PC-3 (cell line): ENCODE data around the gene LMBRD2. TPM values are rescaled to one million over a fixed set of nuclear protein-coding genes. Genes with fewer than 3 reads are reported as not detected.

Experiments
- ATAC-seq: fragments of 200-7000 bp; cut with Tn5 transposase; 2 replicates; pipeline ENCODE4 v1.9.1; 2020; ENCODE audit warnings: mild to moderate bottlenecking, moderate library complexity
- BruUV-seq: library from RNA; stranded (reverse); fragments of 400-500 nt; replicated peaks from 2 replicates; lab custom pipeline; 2021; lab: Mats Ljungman, UMichigan
- CTCF ChIA-PET: fragments of 300-600 bp; sonication (Branson Sonifier 250); formaldehyde crosslinking; loops from one replicate; lab custom pipeline; 2022; ENCODE audit warnings: antibody characterized with exemption; lab: Charles Lee
- POLR2A ChIA-PET: fragments of 300-600 bp; sonication (Branson Sonifier 250); formaldehyde crosslinking; loops from one replicate; lab custom pipeline; 2022; ENCODE audit warnings: antibody characterized with exemption; ENCODE audit not compliant: unreplicated experiment; lab: Charles Lee
- DNase-seq: peaks from one replicate; pipeline ENCODE4 v3.0.0-alpha.2; 2015
- H2AFZ ChIP-seq: fragments of 300-600 bp; sonication (generic); 2 replicates; pipeline ENCODE4 v1.6.0; 2016; ENCODE audit warnings: antibody characterized with exemption, low read length
- H3F3A ChIP-seq: fragments of 300-600 bp; sonication (generic); one replicate; pipeline ENCODE4 v1.6.0; 2017; ENCODE audit warnings: antibody characterized with exemption, low read length, control low read depth, mild to moderate bottlenecking; ENCODE audit not compliant: unreplicated experiment
- H3K27ac ChIP-seq: fragments of 300-600 bp; sonication (generic); 2 replicates; pipeline ENCODE4 v1.5.1; 2016; ENCODE audit warnings: mild to moderate bottlenecking, low read length
- H3K27me3 ChIP-seq: fragments of 300-600 bp; sonication (generic); 2 replicates; pipeline ENCODE4 v1.6.1; 2016; ENCODE audit warnings: low read length, mixed read lengths
- H3K36me3 ChIP-seq: fragments of 300-600 bp; sonication (generic); 2 replicates; pipeline ENCODE4 v1.6.1; 2016; ENCODE audit warnings: low read depth, mixed run types, low read length, mixed read lengths
- H3K4me1 ChIP-seq: fragments of 300-600 bp; sonication (generic); 2 replicates; pipeline ENCODE4 v1.5.1; 2016; ENCODE audit warnings: low read length; ENCODE audit not compliant: insufficient read depth
- H3K4me2 ChIP-seq: fragments of 300-600 bp; sonication (generic); 2 replicates; pipeline ENCODE4 v1.6.0; 2016; ENCODE audit warnings: low read length
- H3K4me3 ChIP-seq: fragments of 300-600 bp; sonication (generic); 2 replicates; pipeline ENCODE4 v1.5.1; 2016; ENCODE audit warnings: mild to moderate bottlenecking, low read length, mixed read lengths
- H3K79me2 ChIP-seq: fragments of 300-600 bp; sonication (generic); 2 replicates; pipeline ENCODE4 v1.6.1; 2017; ENCODE audit warnings: low read length, mixed read lengths
- H3K9ac ChIP-seq: fragments of 300-600 bp; sonication (generic); 2 replicates; pipeline ENCODE4 v1.6.0; 2016; ENCODE audit warnings: mild to moderate bottlenecking, low read length
- H3K9me2 ChIP-seq: fragments of 300-600 bp; sonication (generic); replicated peaks from 2 replicates; pipeline ENCODE4 v1.6.1; 2016; ENCODE audit warnings: mixed run types, low read length, mixed read lengths
- H3K9me3 ChIP-seq: fragments of 300-600 bp; sonication (generic); 2 replicates; pipeline ENCODE4 v1.6.1; 2016; ENCODE audit warnings: low read length, mixed read lengths
- H4K20me1 ChIP-seq: fragments of 300-600 bp; sonication (generic); 2 replicates; pipeline ENCODE4 v1.6.1; 2016; ENCODE audit warnings: low read length, mixed read lengths
- EZH2 ChIP-seq: fragments of 300-600 bp; sonication (generic); IDR thresholded peaks from one replicate; pipeline ENCODE4 v1.6.1; 2017; ENCODE audit warnings: antibody characterized with exemption, mild to moderate bottlenecking, low read length; ENCODE audit not compliant: unreplicated experiment
- EZH2phosphoT487 ChIP-seq: fragments of 300-600 bp; sonication (generic); IDR thresholded peaks from 2 replicates; pipeline ENCODE4 v1.6.1; 2018; ENCODE audit warnings: mild to moderate bottlenecking, antibody characterized with exemption, low read length, borderline replicate concordance
- intact Hi-C: fragments of 100-400 bp; cut with micrococcal nuclease; formaldehyde crosslinking; loops from 2 replicates; pipeline ENCODE4 v1.9.0; 2023
- total RNA-seq: library from RNA; depleted of rRNA; stranded (reverse); fragments of >200 nt; gene quantifications from 2 replicates; pipeline ENCODE4 v1.2.3, GENCODE V29; 2014
- TF ChIP-seq, protein P1 (sequence below): fragments of 300-600 bp; sonication (generic); conservative IDR thresholded peaks from 2 replicates; pipeline ENCODE4 v1.5.1; 2017; ENCODE audit warnings: antibody characterized with exemption, low read depth, mild to moderate bottlenecking, low read length

The LMBRD2 gene
- total RNA-seq, 1 experiment from 2014 or later = 9.1 TPM

DNA sequence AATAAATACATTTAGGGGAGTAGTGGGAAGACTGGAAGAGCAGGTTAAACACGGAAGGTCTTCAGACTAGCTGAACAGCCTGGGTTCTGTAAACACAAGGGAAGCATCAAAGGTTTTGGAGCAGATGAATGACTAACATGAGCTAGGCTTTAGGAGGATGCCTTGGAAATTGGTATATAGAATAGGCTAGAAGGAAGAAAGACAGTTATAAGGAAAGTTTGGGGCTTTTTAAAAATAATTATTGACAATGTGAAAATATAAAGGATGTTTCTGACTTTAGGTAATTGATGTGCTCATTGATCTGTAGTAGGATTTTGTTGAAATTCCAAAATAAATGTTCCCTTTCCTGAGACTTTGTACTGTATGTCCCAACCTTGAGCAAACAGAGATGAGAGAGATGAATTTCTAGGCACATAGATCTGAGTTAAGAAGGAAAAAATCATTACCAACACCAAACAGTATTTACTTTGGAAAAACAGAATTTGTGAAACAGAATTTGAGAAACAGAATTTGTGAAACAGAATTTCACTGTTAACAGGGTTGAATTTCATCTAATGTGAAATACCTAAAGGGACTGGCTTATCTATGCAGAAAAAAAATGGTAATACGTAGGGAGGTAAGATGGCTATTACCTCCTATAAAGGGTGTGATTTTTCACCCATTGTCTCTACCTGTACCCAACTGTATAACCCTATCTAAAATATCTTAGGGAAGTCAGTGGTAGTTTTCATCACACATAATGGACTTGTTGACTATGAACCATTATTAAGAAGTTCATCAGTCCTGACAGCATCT is 29.1 kb upstream of the LMBRD2 start:
- H3K4me1 ChIP-seq = no peaks in the 10 kb centered on the region
- no peak for DNase-seq
- no peak for ATAC-seq
- no peak overlapping the region for H2AFZ ChIP-seq
- H3F3A ChIP-seq = no peaks in the 10 kb centered on the region
- intact Hi-C loops = no loop called here
- CTCF ChIA-PET = no interaction called here
- POLR2A ChIA-PET = no interaction called here
- no peak overlapping the region for H3K27ac ChIP-seq
- no peaks in the 10 kb centered on the region for H3K27me3 ChIP-seq
- H3K9ac ChIP-seq = no peak overlapping the region
- H3K4me3 ChIP-seq = no peak overlapping the region
- H3K9me3 ChIP-seq = no peaks in the 10 kb centered on the region
- no TSS peak for BruUV-seq
- TF ChIP-seq EZH2 (no peak), EZH2phosphoT487 (no peak)
- TF ChIP-seq, protein P1, sequence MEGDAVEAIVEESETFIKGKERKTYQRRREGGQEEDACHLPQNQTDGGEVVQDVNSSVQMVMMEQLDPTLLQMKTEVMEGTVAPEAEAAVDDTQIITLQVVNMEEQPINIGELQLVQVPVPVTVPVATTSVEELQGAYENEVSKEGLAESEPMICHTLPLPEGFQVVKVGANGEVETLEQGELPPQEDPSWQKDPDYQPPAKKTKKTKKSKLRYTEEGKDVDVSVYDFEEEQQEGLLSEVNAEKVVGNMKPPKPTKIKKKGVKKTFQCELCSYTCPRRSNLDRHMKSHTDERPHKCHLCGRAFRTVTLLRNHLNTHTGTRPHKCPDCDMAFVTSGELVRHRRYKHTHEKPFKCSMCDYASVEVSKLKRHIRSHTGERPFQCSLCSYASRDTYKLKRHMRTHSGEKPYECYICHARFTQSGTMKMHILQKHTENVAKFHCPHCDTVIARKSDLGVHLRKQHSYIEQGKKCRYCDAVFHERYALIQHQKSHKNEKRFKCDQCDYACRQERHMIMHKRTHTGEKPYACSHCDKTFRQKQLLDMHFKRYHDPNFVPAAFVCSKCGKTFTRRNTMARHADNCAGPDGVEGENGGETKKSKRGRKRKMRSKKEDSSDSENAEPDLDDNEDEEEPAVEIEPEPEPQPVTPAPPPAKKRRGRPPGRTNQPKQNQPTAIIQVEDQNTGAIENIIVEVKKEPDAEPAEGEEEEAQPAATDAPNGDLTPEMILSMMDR = no peak
- H3K4me2 ChIP-seq = no peak overlapping the region
- no peaks in the 10 kb centered on the region for H3K79me2 ChIP-seq
- H3K9me2 ChIP-seq = no peaks in the 10 kb centered on the region
- peaks cover 32% of the 10 kb centered on the region for H3K36me3 ChIP-seq
- no peaks in the 10 kb centered on the region for H4K20me1 ChIP-seq

DNA sequence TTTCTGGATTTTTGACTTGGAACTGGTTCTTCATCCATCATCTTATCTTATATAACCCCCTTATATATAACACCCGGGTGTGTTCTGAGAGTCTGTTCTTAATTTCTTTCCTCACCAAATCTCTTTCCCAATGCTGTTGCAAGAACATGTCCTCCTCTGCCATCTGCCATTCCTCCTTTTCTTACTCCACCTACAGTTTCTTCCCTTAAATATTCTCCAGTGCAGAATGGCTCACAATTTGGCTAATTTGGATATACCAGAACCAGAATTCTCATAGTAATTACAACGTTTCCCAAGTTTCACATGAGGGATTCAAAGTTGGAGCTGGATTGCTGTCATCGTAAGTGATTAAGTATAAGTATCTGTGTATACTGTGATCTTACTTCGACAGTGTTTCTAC is 28.3 kb upstream of the LMBRD2 start:
- Histone ChIP-seq H3K4me1 (no peaks in the 10 kb centered on the region), H3K9me3 (no peaks in the 10 kb centered on the region), H3F3A (no peaks in the 10 kb centered on the region), H3K9ac (no peak overlapping the region), H2AFZ (no peak overlapping the region), H3K9me2 (no peaks in the 10 kb centered on the region), H3K27ac (no peak overlapping the region), H3K27me3 (no peaks in the 10 kb centered on the region), H3K4me2 (no peak overlapping the region), H3K79me2 (no peaks in the 10 kb centered on the region), H3K4me3 (no peak overlapping the region), H4K20me1 (no peaks in the 10 kb centered on the region), H3K36me3 (peaks cover 32% of the 10 kb centered on the region)
- BruUV-seq = no TSS peak
- ATAC-seq = no peak
- intact Hi-C loops = loop anchor here (5.0 to 10.0 kb wide), 2 partner anchors 217 to 515 kb away; no protein-coding TSS in a partner anchor
- DNase-seq = no peak
- CTCF ChIA-PET = no interaction called here
- POLR2A ChIA-PET = no interaction called here
- TF ChIP-seq, protein P1 = no peak
- TF ChIP-seq EZH2phosphoT487 (no peak), EZH2 (no peak)

DNA sequence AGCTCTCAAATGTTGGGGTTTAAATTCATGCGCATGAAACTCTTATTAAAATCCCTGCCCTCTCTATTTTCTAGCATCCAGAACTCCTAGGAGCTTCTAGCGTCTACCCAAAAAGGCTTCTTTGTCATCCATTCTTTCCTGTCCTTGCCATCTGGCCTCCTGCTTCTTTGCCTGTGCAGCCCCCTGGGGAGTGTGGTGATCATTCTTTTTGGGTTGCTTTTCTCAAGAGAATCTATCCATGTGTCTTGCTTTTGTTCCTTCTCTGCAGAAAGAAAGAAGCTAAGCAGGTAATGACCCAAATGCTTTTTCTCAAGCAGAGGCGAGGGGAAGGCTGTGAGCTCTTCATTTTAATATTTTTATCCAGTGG is 26.8 kb upstream of the LMBRD2 start:
- CTCF ChIA-PET = interaction anchor here (0.5 to 1.2 kb wide), 11 partner anchors 24 to 697 kb away, joined by 3 to 15 read pairs (median 4); partner anchors contain the start of gene NADK2
- ATAC-seq (no peak), DNase-seq (no peak)
- no TSS peak for BruUV-seq
- Histone ChIP-seq H3K27ac (no peak overlapping the region), H2AFZ (no peak overlapping the region), H3K4me3 (no peak overlapping the region), H3K79me2 (no peaks in the 10 kb centered on the region), H3K36me3 (peaks cover 32% of the 10 kb centered on the region), H3K4me1 (no peaks in the 10 kb centered on the region), H3K27me3 (no peaks in the 10 kb centered on the region), H3K4me2 (no peak overlapping the region), H3K9ac (no peak overlapping the region), H4K20me1 (no peaks in the 10 kb centered on the region), H3K9me2 (no peaks in the 10 kb centered on the region), H3K9me3 (no peaks in the 10 kb centered on the region), H3F3A (no peaks in the 10 kb centered on the region)
- intact Hi-C loops = loop anchor here (1.0 to 10.0 kb wide), 4 partner anchors 99 to 516 kb away; no protein-coding TSS in a partner anchor
- POLR2A ChIA-PET = interaction anchor here (0.6 kb wide), 1 partner anchor 1459 kb away, joined by 3 read pairs; no protein-coding TSS in a partner anchor
- TF ChIP-seq, protein P1 = no peak
- TF ChIP-seq EZH2 (no peak), EZH2phosphoT487 (no peak)
